ENCODE data around the gene CDC42BPA.

CDC42BPA gene

GRCh38 chr1:227298512-227299240, 19.6 kb downstream of the CDC42BPA start:
- Mint-ChIP-seq H3K27ac (peak overlapping the region in 2 of 3 experiments; percentile 53 to 87), H3K9me3 (no peaks in the 10 kb centered on the region), H3K4me3 (peak overlapping the region in 1 of 3 experiments; percentile 23), H3K27me3 (ENCODE audit: low read depth) (no peaks in the 10 kb centered on the region), H3K36me3 (ENCODE audit: low read depth) (peaks cover 4% of the 10 kb centered on the region), H3K4me1 (peaks cover 22% of the 10 kb centered on the region)
- TF ChIP-seq CTCF (IDR thresholded peaks at IDR 0.05; ENCODE audit: unreplicated experiment in 3 of 3) = no peak

- Mint-ChIP-seq H3K36me3 (ENCODE audit: low read depth) (peaks cover 9% of the 10 kb centered on the region), H3K9me3 (no peaks in the 10 kb centered on the region), H3K27ac (no peak overlapping the region), H3K27me3 (ENCODE audit: low read depth) (no peaks in the 10 kb centered on the region), H3K4me1 (peaks cover 22% of the 10 kb centered on the region), H3K4me3 (no peak overlapping the region)
- TF ChIP-seq CTCF (IDR thresholded peaks at IDR 0.05; ENCODE audit: unreplicated experiment in 3 of 3) = no peak
These were observed 21.1 kb downstream of the CDC42BPA start for GRCh38 chr1:227297073-227297793.

GRCh38 chr1:227295609-227296008, 22.7 kb downstream of the CDC42BPA start:
- Mint-ChIP-seq H3K4me3 (no peak overlapping the region), H3K9me3 (no peaks in the 10 kb centered on the region), H3K4me1 (peaks cover 22% of the 10 kb centered on the region), H3K27me3 (ENCODE audit: low read depth) (no peaks in the 10 kb centered on the region), H3K27ac (no peak overlapping the region), H3K36me3 (ENCODE audit: low read depth) (peaks cover 9% of the 10 kb centered on the region)
- TF ChIP-seq CTCF (IDR thresholded peaks at IDR 0.05; ENCODE audit: unreplicated experiment in 3 of 3) = no peak

GRCh38 chr1:227285745-227286144, 32.5 kb downstream of the CDC42BPA start:
- no peak for TF ChIP-seq CTCF (IDR thresholded peaks at IDR 0.05; ENCODE audit: unreplicated experiment in 3 of 3)
- Mint-ChIP-seq H3K4me1 (no peaks in the 10 kb centered on the region), H3K27ac (no peak overlapping the region), H3K4me3 (no peak overlapping the region), H3K36me3 (ENCODE audit: low read depth) (peaks cover 52% of the 10 kb centered on the region), H3K9me3 (peaks cover 41% of the 10 kb centered on the region), H3K27me3 (ENCODE audit: low read depth) (no peaks in the 10 kb centered on the region)

GRCh38 chr1:227281371-227281770, 36.9 kb downstream of the CDC42BPA start:
- Mint-ChIP-seq H3K9me3 (peaks cover 22% of the 10 kb centered on the region), H3K36me3 (ENCODE audit: low read depth) (peaks cover 38% of the 10 kb centered on the region), H3K4me1 (no peaks in the 10 kb centered on the region), H3K27ac (no peak overlapping the region), H3K27me3 (ENCODE audit: low read depth) (no peaks in the 10 kb centered on the region), H3K4me3 (no peak overlapping the region)
- TF ChIP-seq CTCF (IDR thresholded peaks at IDR 0.05; ENCODE audit: unreplicated experiment in 3 of 3) = no peak
